GM10248 (cell line): ENCODE data around the gene DNHD1.
"Not testable (repeated sequence)": the region's sequence is repeated elsewhere in the genome, so short reads cannot be mapped to it uniquely, and the experiment has no call there.

ENCODE experiments used
- CTCF ChIA-PET: fragments of 300-600 bp; sonication (Branson Sonifier 250); formaldehyde crosslinking; extraction: SDS; loops from one replicate; lab custom pipeline; 2021; ENCODE audit warnings: antibody characterized with exemption; lab: Yijun Ruan, JAX
- POLR2A ChIA-PET: fragments of 350-650 bp; sonication (Branson Sonifier 250); formaldehyde crosslinking; extraction: SDS; loops from one replicate; lab custom pipeline; 2020; ENCODE audit warnings: antibody characterized with exemption; lab: Yijun Ruan, JAX
- DNase-seq: peaks from one replicate; pipeline ENCODE4 v3.0.0; 2012; ENCODE audit errors: extremely low spot score
- CTCF ChIP-seq: IDR thresholded peaks from 2 replicates; pipeline ENCODE4 v1.5.1; 2012; ENCODE audit warnings: mild to moderate bottlenecking, low read depth; ENCODE audit errors: extremely low read depth, missing control alignments, control extremely low read depth

DNHD1 gene

GRCh38 chr11:6520265-6520664, 23.2 kb downstream of the DNHD1 start:
- no peak for TF ChIP-seq CTCF
- POLR2A ChIA-PET, result no interaction called here
- DNase-seq, result no peak
- CTCF ChIA-PET, result interaction anchor here (1.1 to 2.4 kb wide), 6 partner anchors 11 to 168 kb away, joined by 3 to 13 read pairs (median 4); no protein-coding TSS in a partner anchor

- POLR2A ChIA-PET, DNase-seq: not testable (repeated sequence)
- CTCF ChIA-PET, result interaction anchor here (2.4 kb wide), 1 partner anchor 9 kb away, joined by 13 read pairs; no protein-coding TSS in a partner anchor
Measured at GRCh38 chr11:6521946-6522345, 24.9 kb downstream of the DNHD1 start.

- ChIA-PET CTCF (interaction anchor here (1.4 kb wide), 1 partner anchor 144 kb away, joined by 5 read pairs; no protein-coding TSS in a partner anchor), POLR2A (no interaction called here)
- no peak for DNase-seq
Measured at GRCh38 chr11:6523253-6523652, 26.2 kb downstream of the DNHD1 start.

GRCh38 chr11:6526411-6527135, 29.5 kb downstream of the DNHD1 start:
- DNase-seq, result no peak

More at GRCh38 chr11:6523253-6523652, 26.2 kb downstream of the DNHD1 start:
- TF ChIP-seq CTCF, result no peak

GRCh38 chr11:6529266-6529665, 32.2 kb downstream of the DNHD1 start:
- no peak for TF ChIP-seq CTCF
- POLR2A ChIA-PET, result no interaction called here
- CTCF ChIA-PET, result interaction anchor here (0.8 to 3.3 kb wide), 10 partner anchors 20 to 226 kb away, joined by 3 to 10 read pairs (median 4); partner anchors contain the start of gene MRPL17
- DNase-seq, result no peak

More at GRCh38 chr11:6526411-6527135, 29.5 kb downstream of the DNHD1 start:
- CTCF ChIA-PET, result interaction anchor here (0.7 to 1.4 kb wide), 5 partner anchors 15 to 164 kb away, joined by 3 to 6 read pairs (median 4); partner anchors contain the start of gene MRPL17
- POLR2A ChIA-PET, result no interaction called here
- TF ChIP-seq CTCF, result no peak

GRCh38 chr11:6530848-6531247, 33.8 kb downstream of the DNHD1 start:
- DNase-seq, result no peak
- POLR2A ChIA-PET, result no interaction called here
- no peak for TF ChIP-seq CTCF
- CTCF ChIA-PET, result interaction anchor here (0.6 to 4.3 kb wide), 59 partner anchors 10 to 225 kb away, joined by 3 to 73 read pairs (median 4); partner anchors contain the start of genes ARFIP2, HPX, MRPL17 and TAF10

GRCh38 chr11:6531267-6531752, 34.2 kb downstream of the DNHD1 start:
- TF ChIP-seq CTCF, result peak; percentile 53
- peak; percentile 53 for DNase-seq
- CTCF ChIA-PET, result interaction anchor here (0.6 to 4.3 kb wide), 60 partner anchors 10 to 483 kb away, joined by 3 to 73 read pairs (median 4); partner anchors contain the start of genes ARFIP2, HPX, MRPL17 and TAF10
- POLR2A ChIA-PET, result no interaction called here
